GM23338 (cell line): ENCODE measurements around the gene WDR17. TPM values are rescaled to one million over a fixed set of nuclear protein-coding genes. Genes with fewer than 3 reads are reported as not detected.

Experiments used
- ATAC-seq: fragments of 200-7000 bp; cut with Tn5 transposase; 3 replicates; pipeline ENCODE4 v1.9.1; 2020
- DNase-seq: peaks from one replicate; pipeline ENCODE4 v3.0.0-alpha.2; 2015; ENCODE audit warnings: low spot score
- H2AFZ ChIP-seq: fragments of 200-600 bp; sonication (generic); 2 replicates; pipeline ENCODE4 v1.8.0; 2016; ENCODE audit warnings: antibody characterized with exemption, mild to moderate bottlenecking, moderate library complexity
- H3F3A ChIP-seq: fragments of 200-600 bp; sonication (generic); replicated peaks from 2 replicates; pipeline ENCODE4 v1.8.0; 2017; ENCODE audit warnings: antibody characterized with exemption, mixed run types, low read depth
- H3K27ac ChIP-seq: fragments of 200-600 bp; sonication (generic); 2 replicates; pipeline ENCODE4 v1.6.1; 2016; ENCODE audit warnings: low read depth
- H3K27me3 ChIP-seq: fragments of 200-600 bp; sonication (generic); 2 replicates; pipeline ENCODE4 v1.8.0; 2016; ENCODE audit warnings: mild to moderate bottlenecking, mixed run types, moderate library complexity; ENCODE audit not compliant: insufficient read depth
- H3K36me3 ChIP-seq: fragments of 200-600 bp; sonication (generic); 2 replicates; pipeline ENCODE4 v1.8.0; 2016; ENCODE audit warnings: mild to moderate bottlenecking; ENCODE audit not compliant: insufficient read depth
- H3K4me1 ChIP-seq: fragments of 200-600 bp; sonication (generic); 2 replicates; pipeline ENCODE4 v1.8.0; 2016; ENCODE audit warnings: mild to moderate bottlenecking, moderate library complexity; ENCODE audit not compliant: insufficient read depth
- H3K4me2 ChIP-seq: fragments of 200-600 bp; sonication (generic); 2 replicates; pipeline ENCODE4 v1.7.1; 2017; ENCODE audit warnings: mixed run types
- H3K4me3 ChIP-seq: fragments of 200-600 bp; sonication (generic); 2 replicates; pipeline ENCODE4 v1.6.1; 2016; ENCODE audit warnings: mixed run types
- H3K79me2 ChIP-seq: fragments of 200-600 bp; sonication (generic); replicated peaks from 2 replicates; pipeline ENCODE4 v1.8.0; 2017; ENCODE audit warnings: mild to moderate bottlenecking; ENCODE audit not compliant: insufficient read depth
- H3K9me2 ChIP-seq: fragments of 200-600 bp; sonication (generic); 2 replicates; pipeline ENCODE4 v1.8.0; 2017; ENCODE audit not compliant: insufficient read depth
- H4K20me1 ChIP-seq: fragments of 200-600 bp; sonication (generic); replicated peaks from 2 replicates; pipeline ENCODE4 v1.8.0; 2017; ENCODE audit warnings: mild to moderate bottlenecking; ENCODE audit not compliant: insufficient read depth
- H3K27ac Mint-ChIP-seq: 2 replicates; pipeline ENCODE4 v1.8.0; 2020; ENCODE audit warnings: inconsistent platforms, mild to moderate bottlenecking, moderate library complexity, mixed read lengths
- H3K27me3 Mint-ChIP-seq: 3 replicates; pipeline ENCODE4 v1.8.0; 2022; ENCODE audit warnings: low read depth, mild to moderate bottlenecking, moderate library complexity, mixed read lengths, inconsistent platforms; ENCODE audit not compliant: insufficient read depth, poor library complexity
- H3K36me3 Mint-ChIP-seq: 3 replicates; pipeline ENCODE4 v1.8.0; 2021; ENCODE audit warnings: low read depth, mild to moderate bottlenecking, inconsistent platforms, moderate library complexity, mixed read lengths
- H3K4me1 Mint-ChIP-seq: 3 replicates; pipeline ENCODE4 v1.8.0; 2020; ENCODE audit warnings: mild to moderate bottlenecking, inconsistent platforms, mixed read lengths
- H3K4me3 Mint-ChIP-seq: 3 replicates; pipeline ENCODE4 v1.8.0; 2021; ENCODE audit warnings: moderate library complexity, mild to moderate bottlenecking, inconsistent platforms, mixed read lengths
- H3K9me3 Mint-ChIP-seq: 3 replicates; pipeline ENCODE4 v1.8.0; 2020; ENCODE audit warnings: moderate library complexity, mild to moderate bottlenecking, inconsistent platforms, mixed read lengths
- CREB1 ChIP-seq: fragments of 250-450 bp; sonication (Bioruptor Pico); IDR thresholded peaks from 2 replicates; pipeline ENCODE4 v1.5.0; 2020; ENCODE audit warnings: low read depth, mild to moderate bottlenecking, moderate library complexity
- EZH2 ChIP-seq: fragments of 200-600 bp; sonication (generic); IDR thresholded peaks from one replicate; pipeline ENCODE4 v1.8.0; 2017; ENCODE audit warnings: antibody characterized with exemption, mild to moderate bottlenecking, low read depth; ENCODE audit not compliant: unreplicated experiment
- EZH2phosphoT487 ChIP-seq: fragments of 200-600 bp; sonication (generic); IDR thresholded peaks from one replicate; pipeline ENCODE4 v1.8.1; 2018; ENCODE audit warnings: antibody characterized with exemption; ENCODE audit not compliant: unreplicated experiment
- JUNB ChIP-seq: IDR thresholded peaks from one replicate; pipeline ENCODE4 v1.6.1; 2016; ENCODE audit warnings: antibody characterized with exemption; ENCODE audit not compliant: unreplicated experiment
- NANOG ChIP-seq: IDR thresholded peaks from 2 replicates; pipeline ENCODE4 v1.6.1; 2016; ENCODE audit warnings: antibody characterized with exemption, borderline replicate concordance
- POLR2AphosphoS5 ChIP-seq: IDR thresholded peaks from 2 replicates; pipeline ENCODE4 v1.6.1; 2016; ENCODE audit warnings: antibody characterized with exemption, low read depth
- STAT1 ChIP-seq: IDR thresholded peaks from one replicate; pipeline ENCODE4 v1.6.1; 2016; ENCODE audit warnings: antibody characterized with exemption; ENCODE audit not compliant: unreplicated experiment
- ZNF114 ChIP-seq: fragments of 250-450 bp; sonication (Bioruptor Pico); IDR thresholded peaks from 2 replicates; pipeline ENCODE4 v1.5.0; 2020; ENCODE audit warnings: mild to moderate bottlenecking, moderate library complexity
- ZNF331 ChIP-seq: fragments of 250-450 bp; sonication (Bioruptor Pico); IDR thresholded peaks from 2 replicates; pipeline ENCODE4 v1.5.0; 2020; ENCODE audit warnings: low read depth, mild to moderate bottlenecking, moderate library complexity
- polyA plus RNA-seq: library from polyadenylated mRNA; unstranded; fragments of >200 nt; fragmentation: Nextera tagmentation; extraction: Ambion mirVana; gene quantifications from 2 replicates; pipeline ENCODE4 v1.2.1, GENCODE V29; 2016
- total RNA-seq: library from RNA; depleted of rRNA; stranded (reverse); fragments of >200 nt; shearing (Covaris generic); gene quantifications from 2 replicates; pipeline ENCODE4 v1.2.3, GENCODE V29; 2014
- TF ChIP-seq, protein P1 (sequence below): IDR thresholded peaks from one replicate; pipeline ENCODE4 v1.6.1; 2018; ENCODE audit warnings: antibody characterized with exemption; ENCODE audit not compliant: unreplicated experiment
- TF ChIP-seq, protein P2 (sequence below), 2 experiments: fragments of 200-600 bp in 1 of 2; sonication (generic) in 1 of 2; conservative IDR thresholded peaks; 2 replicates each; pipeline versions ENCODE4 v1.5.1 to v1.6.1; 2016 to 2017; ENCODE audit warnings: antibody characterized with exemption in 2 of 2, low read depth in 2 of 2, mild to moderate bottlenecking in 2 of 2, moderate library complexity in 1 of 2
- TF ChIP-seq, protein P3 (sequence below): IDR thresholded peaks from 2 replicates; pipeline ENCODE4 v1.6.1; 2016; ENCODE audit warnings: antibody characterized with exemption

WDR17 gene
- total and polyA plus RNA-seq, 2 experiments from 2014 or later = 1.9 to 4.3 TPM

DNA sequence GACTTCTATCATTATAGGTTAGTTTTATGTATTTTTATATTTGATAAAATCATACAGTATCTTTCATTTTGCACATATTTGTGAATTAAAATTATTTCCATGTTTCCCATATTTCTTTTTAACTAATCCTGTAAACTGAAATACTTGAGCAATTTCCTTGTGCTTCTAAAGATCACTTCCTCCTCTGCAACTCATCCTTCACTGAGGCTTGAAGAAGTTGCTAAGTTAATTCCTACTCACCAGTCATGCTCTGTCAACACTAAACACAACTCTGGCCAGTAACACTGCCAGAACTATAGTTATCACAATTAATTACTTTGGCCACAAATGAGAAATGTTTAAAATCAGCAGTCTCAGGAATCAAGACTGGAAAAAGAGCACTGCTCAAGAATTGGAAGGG is 123.0 kb downstream of the WDR17 start (continued):
- TF ChIP-seq EZH2phosphoT487 = no peak
- no peak for TF ChIP-seq CREB1 (CRISPR knock-in tag)
- no peak for TF ChIP-seq ZNF331 (CRISPR knock-in tag)
- TF ChIP-seq, protein P1, sequence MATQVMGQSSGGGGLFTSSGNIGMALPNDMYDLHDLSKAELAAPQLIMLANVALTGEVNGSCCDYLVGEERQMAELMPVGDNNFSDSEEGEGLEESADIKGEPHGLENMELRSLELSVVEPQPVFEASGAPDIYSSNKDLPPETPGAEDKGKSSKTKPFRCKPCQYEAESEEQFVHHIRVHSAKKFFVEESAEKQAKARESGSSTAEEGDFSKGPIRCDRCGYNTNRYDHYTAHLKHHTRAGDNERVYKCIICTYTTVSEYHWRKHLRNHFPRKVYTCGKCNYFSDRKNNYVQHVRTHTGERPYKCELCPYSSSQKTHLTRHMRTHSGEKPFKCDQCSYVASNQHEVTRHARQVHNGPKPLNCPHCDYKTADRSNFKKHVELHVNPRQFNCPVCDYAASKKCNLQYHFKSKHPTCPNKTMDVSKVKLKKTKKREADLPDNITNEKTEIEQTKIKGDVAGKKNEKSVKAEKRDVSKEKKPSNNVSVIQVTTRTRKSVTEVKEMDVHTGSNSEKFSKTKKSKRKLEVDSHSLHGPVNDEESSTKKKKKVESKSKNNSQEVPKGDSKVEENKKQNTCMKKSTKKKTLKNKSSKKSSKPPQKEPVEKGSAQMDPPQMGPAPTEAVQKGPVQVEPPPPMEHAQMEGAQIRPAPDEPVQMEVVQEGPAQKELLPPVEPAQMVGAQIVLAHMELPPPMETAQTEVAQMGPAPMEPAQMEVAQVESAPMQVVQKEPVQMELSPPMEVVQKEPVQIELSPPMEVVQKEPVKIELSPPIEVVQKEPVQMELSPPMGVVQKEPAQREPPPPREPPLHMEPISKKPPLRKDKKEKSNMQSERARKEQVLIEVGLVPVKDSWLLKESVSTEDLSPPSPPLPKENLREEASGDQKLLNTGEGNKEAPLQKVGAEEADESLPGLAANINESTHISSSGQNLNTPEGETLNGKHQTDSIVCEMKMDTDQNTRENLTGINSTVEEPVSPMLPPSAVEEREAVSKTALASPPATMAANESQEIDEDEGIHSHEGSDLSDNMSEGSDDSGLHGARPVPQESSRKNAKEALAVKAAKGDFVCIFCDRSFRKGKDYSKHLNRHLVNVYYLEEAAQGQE = no peak

DNA sequence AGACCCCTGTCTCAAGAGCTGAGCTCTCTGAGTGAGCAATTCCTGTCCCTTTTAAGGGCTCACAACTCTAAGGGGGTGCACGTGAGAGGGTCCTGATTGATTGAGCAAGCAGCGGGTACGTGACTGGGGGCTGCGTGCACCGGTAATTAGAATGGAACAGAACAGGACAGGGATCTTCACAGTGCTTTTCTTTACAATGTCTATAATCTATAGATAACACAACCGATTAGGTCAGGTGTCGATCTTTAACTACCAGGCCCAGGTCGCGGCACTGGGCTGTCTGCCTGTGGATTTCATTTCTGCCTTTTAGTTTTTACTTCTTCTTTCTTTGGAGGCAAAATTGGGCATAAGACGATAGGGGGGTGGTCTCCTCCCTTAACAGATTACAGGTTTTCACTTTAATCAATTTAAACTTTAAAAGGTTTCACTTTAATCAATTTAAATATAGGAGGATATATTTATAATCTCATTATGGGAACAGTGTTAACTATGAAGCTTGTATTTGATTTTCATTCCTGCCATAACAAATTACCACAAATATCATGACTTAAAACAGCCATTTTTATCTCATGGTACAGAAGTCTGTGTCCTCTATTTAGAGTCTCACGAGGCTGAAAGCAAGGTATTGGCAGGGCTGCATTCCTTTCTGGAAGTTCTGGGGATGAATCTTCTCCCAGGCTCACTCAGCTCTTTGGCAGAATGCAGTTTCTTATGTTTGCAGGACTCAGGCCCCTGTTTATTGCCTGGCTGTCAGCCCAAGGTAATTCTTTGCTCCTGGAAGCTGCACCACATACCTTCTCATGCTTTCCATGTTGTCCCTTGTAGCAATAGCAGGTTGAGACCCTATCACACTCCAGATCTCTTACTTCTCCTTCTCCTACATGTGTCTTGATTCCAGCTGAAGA is 124.5 kb downstream of the WDR17 start:
- no peaks in the 10 kb centered on the region for H4K20me1 ChIP-seq
- H3K79me2 ChIP-seq = no peaks in the 10 kb centered on the region
- no peaks in the 10 kb centered on the region for H3K36me3 Mint-ChIP-seq
- H3K27ac ChIP-seq = no peak overlapping the region
- TF ChIP-seq, protein P2, sequence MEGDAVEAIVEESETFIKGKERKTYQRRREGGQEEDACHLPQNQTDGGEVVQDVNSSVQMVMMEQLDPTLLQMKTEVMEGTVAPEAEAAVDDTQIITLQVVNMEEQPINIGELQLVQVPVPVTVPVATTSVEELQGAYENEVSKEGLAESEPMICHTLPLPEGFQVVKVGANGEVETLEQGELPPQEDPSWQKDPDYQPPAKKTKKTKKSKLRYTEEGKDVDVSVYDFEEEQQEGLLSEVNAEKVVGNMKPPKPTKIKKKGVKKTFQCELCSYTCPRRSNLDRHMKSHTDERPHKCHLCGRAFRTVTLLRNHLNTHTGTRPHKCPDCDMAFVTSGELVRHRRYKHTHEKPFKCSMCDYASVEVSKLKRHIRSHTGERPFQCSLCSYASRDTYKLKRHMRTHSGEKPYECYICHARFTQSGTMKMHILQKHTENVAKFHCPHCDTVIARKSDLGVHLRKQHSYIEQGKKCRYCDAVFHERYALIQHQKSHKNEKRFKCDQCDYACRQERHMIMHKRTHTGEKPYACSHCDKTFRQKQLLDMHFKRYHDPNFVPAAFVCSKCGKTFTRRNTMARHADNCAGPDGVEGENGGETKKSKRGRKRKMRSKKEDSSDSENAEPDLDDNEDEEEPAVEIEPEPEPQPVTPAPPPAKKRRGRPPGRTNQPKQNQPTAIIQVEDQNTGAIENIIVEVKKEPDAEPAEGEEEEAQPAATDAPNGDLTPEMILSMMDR (conservative IDR thresholded peaks at IDR 0.05; ENCODE audit: low read depth in 2 of 2) = no peak
- no peak for TF ChIP-seq JUNB
- TF ChIP-seq EZH2 = no peak
- no peak for TF ChIP-seq STAT1
- TF ChIP-seq NANOG = no peak
- TF ChIP-seq, protein P1 = no peak
- TF ChIP-seq ZNF331 (CRISPR knock-in tag) = no peak
- TF ChIP-seq EZH2phosphoT487 = no peak
- TF ChIP-seq ZNF114 (CRISPR knock-in tag) = no peak
- no peak for TF ChIP-seq POLR2AphosphoS5
- TF ChIP-seq, protein P3, sequence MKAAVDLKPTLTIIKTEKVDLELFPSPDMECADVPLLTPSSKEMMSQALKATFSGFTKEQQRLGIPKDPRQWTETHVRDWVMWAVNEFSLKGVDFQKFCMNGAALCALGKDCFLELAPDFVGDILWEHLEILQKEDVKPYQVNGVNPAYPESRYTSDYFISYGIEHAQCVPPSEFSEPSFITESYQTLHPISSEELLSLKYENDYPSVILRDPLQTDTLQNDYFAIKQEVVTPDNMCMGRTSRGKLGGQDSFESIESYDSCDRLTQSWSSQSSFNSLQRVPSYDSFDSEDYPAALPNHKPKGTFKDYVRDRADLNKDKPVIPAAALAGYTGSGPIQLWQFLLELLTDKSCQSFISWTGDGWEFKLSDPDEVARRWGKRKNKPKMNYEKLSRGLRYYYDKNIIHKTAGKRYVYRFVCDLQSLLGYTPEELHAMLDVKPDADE = no peak
- peaks cover 52% of the 10 kb centered on the region for H3K4me1 Mint-ChIP-seq
- DNase-seq = no peak
- no peaks in the 10 kb centered on the region for H3K27me3 ChIP-seq
- no peaks in the 10 kb centered on the region for H3K9me2 ChIP-seq
- H3K9me3 Mint-ChIP-seq = no peaks in the 10 kb centered on the region
- peaks cover 4% of the 10 kb centered on the region; the same call in 1 of the 2 replicates for H3F3A ChIP-seq
- no peaks in the 10 kb centered on the region for H3K36me3 ChIP-seq
- no peak overlapping the region for H3K27ac Mint-ChIP-seq
- H3K4me3 Mint-ChIP-seq = no peak overlapping the region
- peaks cover under 1% of the 10 kb centered on the region for H3K27me3 Mint-ChIP-seq
- H2AFZ ChIP-seq = no peak overlapping the region
- peaks cover 15% of the 10 kb centered on the region for H3K4me1 ChIP-seq
- no peak for ATAC-seq
- no peak overlapping the region for H3K4me2 ChIP-seq
- H3K4me3 ChIP-seq = no peak overlapping the region
